HFF-Myc (cell line): Measurements from ENCODE around the gene KDR.

Source experiments
- DNase-seq: peaks from one replicate; pipeline ENCODE4 v3.0.0-alpha.2; 2011; ENCODE audit warnings: low read depth; ENCODE audit errors: extremely low read depth
- H3K4me3 ChIP-seq: replicated peaks from 2 replicates; pipeline ENCODE4 v1.5.1; 2011; ENCODE audit warnings: low read depth, mild to moderate bottlenecking, control low read depth, low read length
- TF ChIP-seq, protein P1 (sequence below): IDR thresholded peaks from 2 replicates; pipeline ENCODE4 v1.5.1; 2012; ENCODE audit warnings: mild to moderate bottlenecking, low read depth, low read length, control low read depth; ENCODE audit errors: missing control alignments

KDR gene

DNA sequence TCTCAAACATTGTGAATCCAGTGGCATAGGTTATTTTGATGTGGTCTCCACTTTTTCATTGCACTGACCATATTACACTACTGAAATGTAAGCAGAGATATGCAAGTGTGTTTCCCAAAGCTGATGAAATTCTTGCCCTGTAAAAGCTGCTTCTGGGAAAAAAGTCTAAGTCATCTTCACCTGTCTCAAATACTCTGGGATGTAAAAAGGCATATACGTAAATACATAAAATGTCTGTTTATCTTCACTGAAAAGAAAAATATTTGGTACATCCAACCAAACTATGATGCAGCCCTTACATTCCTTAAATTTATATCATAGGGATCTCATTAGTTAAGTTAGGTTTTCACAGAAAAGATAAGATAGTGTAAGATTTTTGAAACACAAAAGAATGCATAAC is 7.9 kb downstream of the KDR start:
- H3K4me3 ChIP-seq, result no peak overlapping the region
- DNase-seq, result no peak
- TF ChIP-seq, protein P1, sequence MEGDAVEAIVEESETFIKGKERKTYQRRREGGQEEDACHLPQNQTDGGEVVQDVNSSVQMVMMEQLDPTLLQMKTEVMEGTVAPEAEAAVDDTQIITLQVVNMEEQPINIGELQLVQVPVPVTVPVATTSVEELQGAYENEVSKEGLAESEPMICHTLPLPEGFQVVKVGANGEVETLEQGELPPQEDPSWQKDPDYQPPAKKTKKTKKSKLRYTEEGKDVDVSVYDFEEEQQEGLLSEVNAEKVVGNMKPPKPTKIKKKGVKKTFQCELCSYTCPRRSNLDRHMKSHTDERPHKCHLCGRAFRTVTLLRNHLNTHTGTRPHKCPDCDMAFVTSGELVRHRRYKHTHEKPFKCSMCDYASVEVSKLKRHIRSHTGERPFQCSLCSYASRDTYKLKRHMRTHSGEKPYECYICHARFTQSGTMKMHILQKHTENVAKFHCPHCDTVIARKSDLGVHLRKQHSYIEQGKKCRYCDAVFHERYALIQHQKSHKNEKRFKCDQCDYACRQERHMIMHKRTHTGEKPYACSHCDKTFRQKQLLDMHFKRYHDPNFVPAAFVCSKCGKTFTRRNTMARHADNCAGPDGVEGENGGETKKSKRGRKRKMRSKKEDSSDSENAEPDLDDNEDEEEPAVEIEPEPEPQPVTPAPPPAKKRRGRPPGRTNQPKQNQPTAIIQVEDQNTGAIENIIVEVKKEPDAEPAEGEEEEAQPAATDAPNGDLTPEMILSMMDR, result no peak

DNA sequence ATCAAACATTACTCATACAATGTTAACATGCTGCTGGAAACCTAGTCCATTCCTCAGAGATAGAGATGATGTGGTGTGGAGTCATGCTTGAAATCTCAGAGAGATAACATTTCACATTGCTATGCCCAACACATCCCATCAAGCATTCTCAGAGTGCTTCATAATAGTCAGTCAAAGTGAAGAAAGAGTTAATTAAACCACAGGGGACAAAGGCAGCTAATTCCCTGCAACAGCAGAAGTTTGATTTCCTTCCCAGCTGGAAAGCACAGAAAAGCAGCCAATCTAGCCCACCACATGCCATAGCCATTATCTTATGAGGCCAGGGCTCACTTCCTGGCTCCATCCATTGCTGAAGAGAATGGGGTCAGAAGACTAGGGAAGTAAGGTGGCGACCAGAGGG is 8.9 kb downstream of the KDR start:
- TF ChIP-seq, protein P1, result no peak
- H3K4me3 ChIP-seq, result no peak overlapping the region
- no peak for DNase-seq

DNA sequence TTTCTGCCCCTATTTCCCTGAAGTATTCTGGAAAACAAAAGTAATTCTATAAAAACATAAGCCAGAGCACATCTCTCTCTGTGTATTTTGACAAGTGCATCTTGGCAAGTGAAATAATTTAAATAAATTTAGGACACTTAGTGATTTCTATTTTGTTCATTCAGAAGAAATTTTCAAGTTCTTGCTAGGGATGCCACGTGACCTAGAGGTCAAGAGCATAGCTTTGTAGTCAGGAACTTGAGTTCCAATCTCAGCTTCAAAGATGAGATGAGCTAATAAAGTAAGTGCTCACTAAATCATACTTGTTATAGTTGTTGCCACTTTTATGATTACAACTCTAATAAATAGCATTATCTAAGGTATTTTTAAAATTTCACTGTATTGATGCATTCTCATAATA is 13.8 kb downstream of the KDR start:
- TF ChIP-seq, protein P1, result no peak
- no peak overlapping the region for H3K4me3 ChIP-seq
- no peak for DNase-seq

DNA sequence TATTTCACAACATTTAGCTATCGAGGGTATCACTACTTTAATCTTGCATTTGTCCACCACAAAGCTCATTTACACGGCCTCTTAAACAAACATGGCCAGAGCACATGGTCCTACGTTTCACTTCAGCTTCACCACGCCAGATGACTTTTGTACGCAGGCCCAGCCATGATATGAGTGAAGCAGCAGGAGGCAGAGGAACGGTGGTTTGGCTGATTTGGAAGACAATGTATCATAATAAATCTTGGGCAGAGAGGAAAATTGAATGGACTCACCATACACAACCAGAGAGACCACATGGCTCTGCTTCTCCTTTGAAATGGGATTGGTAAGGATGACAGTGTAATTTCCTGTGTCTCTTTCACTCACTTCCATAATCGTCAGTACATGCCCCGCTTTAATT is 15.3 kb downstream of the KDR start:
- H3K4me3 ChIP-seq, result no peak overlapping the region
- no peak for DNase-seq
- TF ChIP-seq, protein P1, result no peak

DNA sequence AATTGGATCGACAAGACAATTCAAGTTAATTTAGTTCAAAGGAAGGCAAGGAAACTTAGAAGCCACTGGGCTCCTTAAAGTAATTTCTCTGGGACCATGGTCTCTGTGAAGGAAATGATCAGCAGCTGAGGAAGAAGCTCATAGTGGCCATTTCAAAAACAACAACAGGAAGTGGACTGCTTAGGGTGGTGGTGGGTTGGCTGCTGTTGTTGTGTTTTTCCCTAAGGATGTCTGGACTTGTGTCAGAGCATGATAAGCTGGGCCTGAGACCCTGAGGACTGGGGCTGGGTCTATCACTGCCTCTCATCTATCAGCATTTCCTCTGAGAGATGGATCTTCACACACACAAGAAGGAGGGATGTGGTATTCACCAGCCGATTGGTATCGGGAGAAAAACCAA is 18.3 kb downstream of the KDR start:
- TF ChIP-seq, protein P1, result no peak
- H3K4me3 ChIP-seq, result no peak overlapping the region
- DNase-seq, result no peak

DNA sequence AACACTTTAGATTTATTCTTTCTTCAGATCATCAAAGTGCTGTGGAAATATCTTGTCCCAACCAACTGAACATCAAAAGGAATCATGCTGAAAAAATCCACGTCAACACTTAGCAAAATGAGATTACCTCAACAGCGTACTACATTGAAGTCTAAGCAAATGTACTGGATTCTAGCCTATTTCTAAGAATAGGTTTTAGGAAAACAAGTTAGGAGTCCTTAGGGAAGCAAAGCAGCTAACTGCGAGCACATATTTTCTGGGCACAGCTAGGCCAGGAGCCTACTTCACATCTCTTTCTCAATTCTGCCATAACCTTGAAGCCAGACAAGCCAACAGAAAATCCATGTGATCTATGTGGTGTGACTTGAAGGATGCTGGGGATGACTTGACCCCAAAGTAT is 22.2 kb downstream of the KDR start:
- no peak overlapping the region for H3K4me3 ChIP-seq
- TF ChIP-seq, protein P1, result no peak
- no peak for DNase-seq

DNA sequence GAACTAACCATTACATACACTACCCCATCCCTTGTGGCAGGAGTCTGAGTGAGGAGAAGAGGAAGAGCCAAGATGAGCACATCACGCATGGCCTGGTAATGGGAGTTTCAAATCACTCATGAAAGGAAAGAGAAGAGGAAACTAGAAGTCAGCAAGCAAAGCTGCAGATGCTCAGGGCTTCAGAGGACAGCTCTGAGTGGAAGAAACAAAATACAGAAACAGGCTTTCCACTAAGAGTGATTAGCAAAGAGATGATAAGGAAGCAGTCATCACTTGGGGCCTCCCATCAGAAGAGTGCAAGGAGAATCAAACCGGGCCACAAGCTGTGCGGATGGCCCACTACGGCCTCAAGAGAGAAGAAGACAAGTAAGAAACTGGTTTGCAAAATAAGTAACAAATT is 25.6 kb downstream of the KDR start:
- TF ChIP-seq, protein P1, result no peak
- no peak for DNase-seq
- H3K4me3 ChIP-seq, result no peak overlapping the region
